Astrocyte (in vitro differentiated cells and primary cell): Measurements from ENCODE around the gene MOK.

Source experiments
- EZH2 ChIP-seq: IDR thresholded peaks from 2 replicates; pipeline ENCODE4 v1.6.1; 2012; ENCODE audit warnings: mild to moderate bottlenecking, low read length, inconsistent platforms; ENCODE audit not compliant: insufficient read depth
- TF ChIP-seq, protein P1 (sequence below): IDR thresholded peaks from 2 replicates; pipeline ENCODE4 v1.5.1; 2011; ENCODE audit warnings: low read depth, mild to moderate bottlenecking, inconsistent platforms, low read length, moderate library complexity; ENCODE audit not compliant: insufficient read depth

DNA sequence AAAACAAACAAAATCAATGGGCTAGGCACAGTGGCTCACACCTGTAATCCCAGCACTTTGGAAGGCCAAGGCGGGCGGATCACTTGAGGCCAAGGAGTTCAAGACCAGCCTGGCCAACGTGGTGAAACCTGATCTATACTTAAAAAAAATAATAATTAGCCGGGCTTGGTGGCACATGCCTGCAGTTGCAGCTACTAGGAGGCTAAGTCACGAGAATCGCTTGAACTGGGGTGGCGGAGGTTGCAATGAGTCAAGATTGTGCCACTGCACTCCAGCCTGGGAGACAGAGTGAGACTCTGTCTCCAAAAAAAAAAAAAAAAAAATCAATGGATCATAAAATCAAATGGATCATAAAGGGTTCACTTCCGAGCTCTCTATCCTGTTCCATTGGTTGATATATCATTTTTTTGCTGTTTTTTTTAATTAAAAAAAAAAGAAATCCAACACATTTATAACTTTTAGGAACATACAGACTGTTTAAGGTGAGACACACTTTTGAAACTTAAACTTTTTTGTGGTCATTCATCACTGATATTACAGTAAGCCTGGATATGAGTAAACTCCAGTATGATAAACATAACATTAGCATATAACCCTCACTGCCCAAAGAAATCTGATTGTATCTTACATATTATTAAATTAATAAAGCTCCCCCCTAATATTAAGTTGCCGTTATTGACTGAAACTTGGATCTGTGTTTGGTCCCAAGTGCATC is 22.1 kb downstream of the MOK start:
- TF ChIP-seq, protein P1, sequence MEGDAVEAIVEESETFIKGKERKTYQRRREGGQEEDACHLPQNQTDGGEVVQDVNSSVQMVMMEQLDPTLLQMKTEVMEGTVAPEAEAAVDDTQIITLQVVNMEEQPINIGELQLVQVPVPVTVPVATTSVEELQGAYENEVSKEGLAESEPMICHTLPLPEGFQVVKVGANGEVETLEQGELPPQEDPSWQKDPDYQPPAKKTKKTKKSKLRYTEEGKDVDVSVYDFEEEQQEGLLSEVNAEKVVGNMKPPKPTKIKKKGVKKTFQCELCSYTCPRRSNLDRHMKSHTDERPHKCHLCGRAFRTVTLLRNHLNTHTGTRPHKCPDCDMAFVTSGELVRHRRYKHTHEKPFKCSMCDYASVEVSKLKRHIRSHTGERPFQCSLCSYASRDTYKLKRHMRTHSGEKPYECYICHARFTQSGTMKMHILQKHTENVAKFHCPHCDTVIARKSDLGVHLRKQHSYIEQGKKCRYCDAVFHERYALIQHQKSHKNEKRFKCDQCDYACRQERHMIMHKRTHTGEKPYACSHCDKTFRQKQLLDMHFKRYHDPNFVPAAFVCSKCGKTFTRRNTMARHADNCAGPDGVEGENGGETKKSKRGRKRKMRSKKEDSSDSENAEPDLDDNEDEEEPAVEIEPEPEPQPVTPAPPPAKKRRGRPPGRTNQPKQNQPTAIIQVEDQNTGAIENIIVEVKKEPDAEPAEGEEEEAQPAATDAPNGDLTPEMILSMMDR = no peak
- TF ChIP-seq EZH2 = no peak
